Measurements from ENCODE around the gene CREB3L1.

DNA sequence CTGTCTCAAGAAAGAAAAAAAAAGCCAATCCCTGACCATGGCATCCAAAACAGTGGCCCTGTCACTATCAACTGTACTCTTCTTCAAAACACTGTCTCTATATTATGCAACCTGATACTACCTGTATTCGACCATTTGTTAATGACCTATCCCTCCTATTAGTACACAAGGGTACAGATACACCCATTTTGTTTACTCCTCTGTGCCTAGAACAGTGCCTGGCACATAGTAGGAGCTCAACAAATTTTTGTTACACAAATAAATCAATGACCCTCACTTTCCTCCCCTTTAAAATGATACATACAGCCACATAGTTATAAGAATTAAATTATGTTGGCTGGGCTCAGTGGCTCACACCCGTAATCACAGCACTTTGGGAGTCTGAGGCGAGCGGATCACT lies 13.4 kb upstream of the CREB3L1 start:
- TF ChIP-seq POLR2AphosphoS5 (IDR thresholded peaks at IDR 0.05; ENCODE audit: borderline replicate concordance, low read depth, low read length) = no peak
- no peak for TF ChIP-seq FOXP2 (optimal IDR thresholded peaks at IDR 0.05; ENCODE audit: control extremely low read depth, extremely low read length, insufficient read depth)
- no peak for TF ChIP-seq EZH2 (IDR thresholded peaks at IDR 0.05)

Measured in SK-N-MC (cell line).